Measurements from ENCODE around the gene SIN3A. TPM values are rescaled to one million over a fixed set of nuclear protein-coding genes. Genes with fewer than 3 reads are reported as not detected.
"Not testable (repeated sequence)": the region's sequence is repeated elsewhere in the genome, so short reads cannot be mapped to it uniquely, and the experiment has no call there.

Gene SIN3A
- total RNA-seq, 2 donors from 2014 or later, result 51.4 to 54.3 TPM

DNA sequence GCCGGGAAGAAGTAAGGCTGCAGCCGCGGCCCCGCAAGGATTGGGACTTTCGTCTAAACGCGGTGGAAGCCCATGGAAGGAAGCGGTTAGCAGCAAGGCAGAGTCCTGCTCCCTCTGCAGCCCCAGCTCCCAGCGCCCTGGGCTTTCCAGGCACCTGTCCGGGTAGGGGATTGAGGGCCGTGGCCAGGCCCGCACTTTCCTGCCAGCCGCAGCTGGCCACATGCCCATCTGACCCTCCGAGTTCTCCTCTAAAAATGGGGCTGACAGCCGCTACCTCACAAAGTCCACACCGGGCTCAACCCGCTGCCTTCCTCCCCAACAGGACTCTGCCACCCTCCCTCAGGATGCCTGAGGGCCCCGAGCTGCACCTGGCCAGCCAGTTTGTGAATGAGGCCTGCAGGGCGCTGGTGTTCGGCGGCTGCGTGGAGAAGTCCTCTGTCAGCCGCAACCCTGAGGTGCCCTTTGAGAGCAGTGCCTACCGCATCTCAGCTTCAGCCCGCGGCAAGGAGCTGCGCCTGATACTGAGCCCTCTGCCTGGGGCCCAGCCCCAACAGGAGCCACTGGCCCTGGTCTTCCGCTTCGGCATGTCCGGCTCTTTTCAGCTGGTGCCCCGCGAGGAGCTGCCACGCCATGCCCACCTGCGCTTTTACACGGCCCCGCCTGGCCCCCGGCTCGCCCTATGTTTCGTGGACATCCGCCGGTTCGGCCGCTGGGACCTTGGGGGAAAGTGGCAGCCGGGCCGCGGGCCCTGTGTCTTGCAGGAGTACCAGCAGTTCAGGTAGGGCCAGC lies 102.7 kb downstream of the SIN3A start:
- DNase-seq, result no peak
- Histone ChIP-seq H3K36me3 (no peaks in the 10 kb centered on the region), H3K9me3 (no peaks in the 10 kb centered on the region), H3K27me3 (no peaks in the 10 kb centered on the region), H3K4me1 (peaks cover 5% of the 10 kb centered on the region), H3K4me3 (peak overlapping the region; percentile 96), H3K27ac (no peak overlapping the region), H3K9ac (ENCODE audit: low read depth in 2 of 2, low read length in 2 of 2) (peak overlapping the region; percentile 81 to 90)
- no peak for TF ChIP-seq CTCF (IDR thresholded peaks at IDR 0.05)
- intact Hi-C loops (cut with DNase I), result no loop called here

DNA sequence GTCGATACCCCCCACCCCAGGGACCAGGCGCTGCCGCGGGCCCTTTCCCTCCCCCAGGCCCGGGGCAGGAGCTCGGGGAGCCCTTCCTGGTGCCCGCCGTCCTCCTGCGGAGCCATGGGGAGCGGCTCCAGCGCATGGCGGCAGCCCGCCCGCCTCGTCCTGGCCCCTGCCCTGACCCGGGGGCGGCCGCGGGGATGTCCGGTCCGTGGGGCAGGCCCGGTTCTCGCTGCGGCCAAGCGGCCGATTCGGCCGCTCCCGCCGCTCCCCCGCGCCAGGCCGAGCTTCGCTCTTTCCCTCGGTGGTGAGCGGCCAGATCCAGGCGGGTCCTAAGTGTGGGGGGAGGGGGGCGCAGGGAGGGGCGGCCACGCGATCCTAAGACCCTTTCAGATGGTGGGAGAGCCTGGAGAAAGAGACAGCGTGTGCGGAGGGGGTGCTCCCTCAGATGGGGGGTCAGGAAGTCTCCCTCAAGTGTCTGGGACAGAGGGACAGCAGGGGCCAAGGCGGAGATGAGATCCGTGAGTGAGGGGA lies 103.4 kb downstream of the SIN3A start:
- no peak for TF ChIP-seq CTCF (IDR thresholded peaks at IDR 0.05)
- no peaks in the 10 kb centered on the region for H3K27me3 ChIP-seq
- intact Hi-C loops (cut with DNase I), result no loop called here
- H3K9me3 ChIP-seq, result no peaks in the 10 kb centered on the region
- peak overlapping the region; percentile 81 to 90 for H3K9ac ChIP-seq (ENCODE audit: low read depth in 2 of 2, low read length in 2 of 2)
- H3K27ac ChIP-seq, result peak overlapping the region; percentile 31
- no peak for DNase-seq
- peaks cover 5% of the 10 kb centered on the region for H3K4me1 ChIP-seq
- H3K4me3 ChIP-seq, result peak overlapping the region; percentile 96
- H3K36me3 ChIP-seq, result no peaks in the 10 kb centered on the region

- no peak for TF ChIP-seq CTCF (IDR thresholded peaks at IDR 0.05)
- DNase-seq, result peak; percentile 85
- peak overlapping the region; percentile 50 for H3K27ac ChIP-seq
- no peaks in the 10 kb centered on the region for H3K36me3 ChIP-seq
- H3K9ac ChIP-seq (ENCODE audit: low read depth in 2 of 2, low read length in 2 of 2), result peak overlapping the region; percentile 81 to 90
- H3K4me3 ChIP-seq, result peak overlapping the region; percentile 96
- H3K4me1 ChIP-seq, result peaks cover 5% of the 10 kb centered on the region
- intact Hi-C loops (cut with DNase I), result no loop called here
- no peaks in the 10 kb centered on the region for H3K9me3 ChIP-seq
- no peaks in the 10 kb centered on the region for H3K27me3 ChIP-seq
These were observed 104.1 kb downstream of the SIN3A start for GRCh38 chr15:75347222-75348033.

GRCh38 chr15:75346796-75347221 lies 104.7 kb downstream of the SIN3A start, which contains the start of gene NEIL1:
Gene NEIL1 (plus strand): TSS chr15:75347039. CDS start chr15:75348906, 1,867 bp downstream.
- Histone ChIP-seq H3K4me3 (peak within 1 kb of the TSS; percentile 96), H3K4me1 (peaks cover 5% of the 10 kb centered on the region), H3K36me3 (no peaks in the 10 kb centered on the region), H3K9ac (ENCODE audit: low read depth in 2 of 2, low read length in 2 of 2) (peak within 1 kb of the TSS; percentile 81 to 90), H3K27ac (peak within 1 kb of the TSS; percentile 50), H3K27me3 (no peaks in the 10 kb centered on the region), H3K9me3 (no peaks in the 10 kb centered on the region)
- DNase-seq, result peak; percentile 63
- no peak for TF ChIP-seq CTCF (IDR thresholded peaks at IDR 0.05)
- intact Hi-C loops (cut with DNase I), result no loop called here

GRCh38 chr15:75343953-75344352 lies 107.5 kb downstream of the SIN3A start:
- H3K27ac ChIP-seq; H3K9me3 ChIP-seq; H3K9ac ChIP-seq (ENCODE audit: low read depth in 2 of 2, low read length in 2 of 2); H3K4me1 ChIP-seq; DNase-seq; intact Hi-C loops (cut with DNase I); H3K27me3 ChIP-seq; H3K36me3 ChIP-seq; H3K4me3 ChIP-seq: not testable (repeated sequence)

All from colonic mucosa (tissue), 4 donors.